GM12878 (cell line): ENCODE results near the gene IRF2.

ENCODE experiments used
- CEBPB ChIP-seq, 2 experiments: fragments of 150-350 bp in 1 of 2; IDR thresholded peaks; 2 replicates each; pipeline ENCODE4 v1.6.1; 2012 to 2014; ENCODE audit warnings: low read depth in 2 of 2, low read length in 2 of 2, borderline replicate concordance in 1 of 2, inconsistent platforms in 1 of 2
- EP300 ChIP-seq, 2 experiments: fragments of 150-350 bp in 1 of 2; IDR thresholded peaks; 2 replicates each; pipeline ENCODE4 v1.6.1; 2011 to 2012; ENCODE audit warnings: low read depth in 2 of 2, low read length in 2 of 2, borderline replicate concordance in 1 of 2, improper control_type of control experiment in 1 of 2, inconsistent platforms in 1 of 2; ENCODE audit not compliant: control insufficient read depth in 1 of 2
- GABPA ChIP-seq: IDR thresholded peaks from 2 replicates; pipeline ENCODE4 v1.6.1; 2014; ENCODE audit warnings: antibody characterized with exemption, low read depth, mild to moderate bottlenecking, inconsistent platforms
- POLR2A ChIP-seq: IDR thresholded peaks from 2 replicates; pipeline ENCODE4 v1.6.1; 2011; ENCODE audit warnings: low read depth, mild to moderate bottlenecking, low read length
- RCOR1 ChIP-seq: conservative IDR thresholded peaks from 2 replicates; pipeline ENCODE4 v1.6.1; 2012; ENCODE audit warnings: low read depth, low read length, improper control_type of control experiment
- SMC3 ChIP-seq: IDR thresholded peaks from 2 replicates; pipeline ENCODE4 v1.6.1; 2011; ENCODE audit warnings: low read length, improper control_type of control experiment, borderline replicate concordance
- SP1 ChIP-seq: IDR thresholded peaks from one replicate; pipeline ENCODE4 v1.6.1; 2011; ENCODE audit warnings: low read depth, low read length
- TF ChIP-seq, protein P1 (sequence below): fragments of 450-650 bp; IDR thresholded peaks from 2 replicates; pipeline ENCODE4 v1.6.1; 2017; ENCODE audit warnings: mild to moderate bottlenecking, moderate library complexity
- TF ChIP-seq, protein P2 (sequence below), 3 experiments: IDR thresholded peaks in 2 of 3; conservative IDR thresholded peaks in 1 of 3; 2 replicates each; pipeline ENCODE4 v1.5.1; 2011; ENCODE audit warnings: low read depth in 3 of 3, low read length in 3 of 3, mild to moderate bottlenecking in 3 of 3, control low read depth in 2 of 3, moderate library complexity in 2 of 3, inconsistent platforms in 1 of 3, mixed read lengths in 1 of 3; ENCODE audit not compliant: control insufficient read depth in 2 of 3, insufficient read depth in 1 of 3; ENCODE audit errors: extremely low read depth in 1 of 3

DNA sequence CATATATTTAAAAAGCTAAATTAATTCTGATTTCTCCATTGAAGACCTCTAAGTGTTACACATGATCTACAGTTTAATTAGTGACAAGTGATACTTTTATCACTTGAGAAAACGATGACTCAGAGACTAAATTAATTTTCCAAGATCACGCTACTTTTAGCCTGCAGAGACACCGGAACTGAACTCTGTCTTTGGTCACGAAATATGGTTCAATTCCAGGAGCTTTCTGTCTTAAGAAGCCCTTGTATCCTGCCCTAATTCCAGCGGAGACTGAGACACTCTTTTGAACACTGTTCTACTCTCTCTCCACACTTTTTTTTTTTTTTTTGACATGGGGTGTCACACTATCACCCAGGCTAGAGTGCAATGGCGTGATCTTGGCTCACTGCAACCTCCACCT lies 63.6 kb downstream of the IRF2 start:
- TF ChIP-seq, protein P1, sequence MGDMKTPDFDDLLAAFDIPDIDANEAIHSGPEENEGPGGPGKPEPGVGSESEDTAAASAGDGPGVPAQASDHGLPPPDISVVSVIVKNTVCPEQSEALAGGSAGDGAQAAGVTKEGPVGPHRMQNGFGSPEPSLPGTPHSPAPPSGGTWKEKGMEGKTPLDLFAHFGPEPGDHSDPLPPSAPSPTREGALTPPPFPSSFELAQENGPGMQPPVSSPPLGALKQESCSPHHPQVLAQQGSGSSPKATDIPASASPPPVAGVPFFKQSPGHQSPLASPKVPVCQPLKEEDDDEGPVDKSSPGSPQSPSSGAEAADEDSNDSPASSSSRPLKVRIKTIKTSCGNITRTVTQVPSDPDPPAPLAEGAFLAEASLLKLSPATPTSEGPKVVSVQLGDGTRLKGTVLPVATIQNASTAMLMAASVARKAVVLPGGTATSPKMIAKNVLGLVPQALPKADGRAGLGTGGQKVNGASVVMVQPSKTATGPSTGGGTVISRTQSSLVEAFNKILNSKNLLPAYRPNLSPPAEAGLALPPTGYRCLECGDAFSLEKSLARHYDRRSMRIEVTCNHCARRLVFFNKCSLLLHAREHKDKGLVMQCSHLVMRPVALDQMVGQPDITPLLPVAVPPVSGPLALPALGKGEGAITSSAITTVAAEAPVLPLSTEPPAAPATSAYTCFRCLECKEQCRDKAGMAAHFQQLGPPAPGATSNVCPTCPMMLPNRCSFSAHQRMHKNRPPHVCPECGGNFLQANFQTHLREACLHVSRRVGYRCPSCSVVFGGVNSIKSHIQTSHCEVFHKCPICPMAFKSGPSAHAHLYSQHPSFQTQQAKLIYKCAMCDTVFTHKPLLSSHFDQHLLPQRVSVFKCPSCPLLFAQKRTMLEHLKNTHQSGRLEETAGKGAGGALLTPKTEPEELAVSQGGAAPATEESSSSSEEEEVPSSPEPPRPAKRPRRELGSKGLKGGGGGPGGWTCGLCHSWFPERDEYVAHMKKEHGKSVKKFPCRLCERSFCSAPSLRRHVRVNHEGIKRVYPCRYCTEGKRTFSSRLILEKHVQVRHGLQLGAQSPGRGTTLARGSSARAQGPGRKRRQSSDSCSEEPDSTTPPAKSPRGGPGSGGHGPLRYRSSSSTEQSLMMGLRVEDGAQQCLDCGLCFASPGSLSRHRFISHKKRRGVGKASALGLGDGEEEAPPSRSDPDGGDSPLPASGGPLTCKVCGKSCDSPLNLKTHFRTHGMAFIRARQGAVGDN = no peak
- TF ChIP-seq CEBPB (IDR thresholded peaks at IDR 0.05; ENCODE audit: borderline replicate concordance in 1 of 2, low read depth in 2 of 2, low read length in 2 of 2) (no peak), GABPA (no peak), SP1 (no peak), EP300 (IDR thresholded peaks at IDR 0.05; ENCODE audit: borderline replicate concordance in 1 of 2, control insufficient read depth in 1 of 2, low read depth in 2 of 2, low read length in 2 of 2) (no peak), POLR2A (no peak), RCOR1 (no peak), SMC3 (no peak)
- TF ChIP-seq, protein P2, sequence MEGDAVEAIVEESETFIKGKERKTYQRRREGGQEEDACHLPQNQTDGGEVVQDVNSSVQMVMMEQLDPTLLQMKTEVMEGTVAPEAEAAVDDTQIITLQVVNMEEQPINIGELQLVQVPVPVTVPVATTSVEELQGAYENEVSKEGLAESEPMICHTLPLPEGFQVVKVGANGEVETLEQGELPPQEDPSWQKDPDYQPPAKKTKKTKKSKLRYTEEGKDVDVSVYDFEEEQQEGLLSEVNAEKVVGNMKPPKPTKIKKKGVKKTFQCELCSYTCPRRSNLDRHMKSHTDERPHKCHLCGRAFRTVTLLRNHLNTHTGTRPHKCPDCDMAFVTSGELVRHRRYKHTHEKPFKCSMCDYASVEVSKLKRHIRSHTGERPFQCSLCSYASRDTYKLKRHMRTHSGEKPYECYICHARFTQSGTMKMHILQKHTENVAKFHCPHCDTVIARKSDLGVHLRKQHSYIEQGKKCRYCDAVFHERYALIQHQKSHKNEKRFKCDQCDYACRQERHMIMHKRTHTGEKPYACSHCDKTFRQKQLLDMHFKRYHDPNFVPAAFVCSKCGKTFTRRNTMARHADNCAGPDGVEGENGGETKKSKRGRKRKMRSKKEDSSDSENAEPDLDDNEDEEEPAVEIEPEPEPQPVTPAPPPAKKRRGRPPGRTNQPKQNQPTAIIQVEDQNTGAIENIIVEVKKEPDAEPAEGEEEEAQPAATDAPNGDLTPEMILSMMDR (IDR thresholded peaks at IDR 0.05 in 2 of 3, conservative IDR thresholded peaks at IDR 0.05 in 1 of 3; ENCODE audit: control insufficient read depth in 2 of 3, extremely low read depth in 1 of 3, insufficient read depth in 1 of 3, low read depth in 3 of 3, low read length in 3 of 3) = no peak
